ENCODE data around the gene USP47. TPM values are rescaled to one million over a fixed set of nuclear protein-coding genes. Genes with fewer than 3 reads are reported as not detected.

USP47 gene
- total RNA-seq, 1 experiment from 2014 or later: 33.5 TPM

DNA sequence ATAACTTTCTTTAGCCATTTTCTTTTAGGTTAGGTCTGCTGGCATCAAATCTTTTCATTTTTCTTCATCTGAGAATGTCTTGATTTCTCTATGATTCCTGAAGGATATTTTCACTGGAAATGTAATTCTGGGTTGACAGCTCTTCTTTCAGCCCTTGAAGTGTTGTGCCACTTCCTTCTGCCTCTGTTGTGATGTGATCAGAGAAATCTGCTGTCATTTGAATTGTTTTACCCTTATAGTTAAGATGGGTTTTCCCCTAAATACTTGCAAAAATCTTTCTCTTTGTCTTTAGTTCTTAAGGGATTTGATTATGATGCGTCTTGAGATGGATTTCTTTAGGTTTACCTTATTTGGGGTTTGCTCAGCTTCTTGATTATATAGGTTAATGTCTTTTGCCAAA is 23.0 kb downstream of the USP47 start:
- no peak for DNase-seq (ENCODE audit: extremely low read depth, low read depth)

DNA sequence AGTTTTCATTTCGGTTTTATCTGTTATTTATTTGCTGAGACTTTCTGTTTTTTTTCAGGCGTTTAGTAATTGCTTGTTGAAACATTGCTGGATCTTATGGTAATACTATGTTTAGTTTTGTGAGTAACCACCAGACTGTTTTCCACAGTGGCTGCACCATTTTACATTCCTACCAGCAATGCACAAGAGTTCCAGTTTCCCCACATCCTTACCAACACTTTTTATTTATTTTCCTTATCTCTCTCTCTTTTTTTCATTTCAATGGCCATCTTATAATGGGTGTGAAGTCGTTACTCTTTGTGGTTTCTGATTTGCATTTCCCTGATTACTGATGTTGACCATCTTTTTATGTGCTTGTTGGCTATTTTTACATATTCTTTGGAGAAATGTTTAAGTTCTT is 23.7 kb downstream of the USP47 start:
- DNase-seq (ENCODE audit: extremely low read depth, low read depth): no peak

DNA sequence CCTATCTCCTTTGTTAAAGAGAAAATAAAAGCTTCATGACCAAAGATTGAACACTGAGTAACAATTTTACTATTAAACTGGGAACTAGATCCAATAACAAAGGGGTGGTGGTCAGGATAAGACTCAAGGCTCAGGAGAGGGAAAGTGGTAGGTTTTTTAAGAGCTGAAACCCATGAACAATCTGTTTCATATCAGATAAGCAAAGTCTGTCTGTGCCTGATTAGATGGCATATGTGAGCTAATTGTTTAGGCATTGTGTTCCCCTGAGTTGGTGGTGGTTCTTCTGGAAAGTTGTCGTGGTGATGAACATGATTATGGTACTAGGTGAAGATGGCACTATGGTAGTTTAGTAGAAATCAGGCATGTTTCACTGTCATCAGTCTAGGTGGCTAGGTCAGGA is 24.4 kb downstream of the USP47 start:
- DNase-seq (ENCODE audit: extremely low read depth, low read depth): no peak

DNA sequence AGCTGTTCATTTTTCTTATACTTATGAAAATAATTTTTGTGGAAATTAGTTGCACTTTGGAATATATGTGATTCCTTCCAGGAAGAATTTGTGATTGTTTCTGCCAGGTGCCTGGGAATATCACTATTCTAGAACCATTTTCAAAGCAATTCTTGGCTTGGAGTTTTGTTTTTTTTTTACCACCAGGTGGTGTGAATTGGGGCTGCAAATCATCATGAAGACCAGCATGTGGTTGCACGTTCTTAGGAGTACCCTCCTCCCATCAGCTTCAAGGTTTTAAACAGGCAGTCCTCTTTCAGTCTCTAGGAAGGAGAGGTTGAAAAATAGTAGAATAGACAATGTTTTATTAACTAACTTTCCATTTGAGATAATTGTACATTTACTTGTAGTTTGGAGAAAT is 25.9 kb downstream of the USP47 start:
- DNase-seq (ENCODE audit: extremely low read depth, low read depth): no peak

DNA sequence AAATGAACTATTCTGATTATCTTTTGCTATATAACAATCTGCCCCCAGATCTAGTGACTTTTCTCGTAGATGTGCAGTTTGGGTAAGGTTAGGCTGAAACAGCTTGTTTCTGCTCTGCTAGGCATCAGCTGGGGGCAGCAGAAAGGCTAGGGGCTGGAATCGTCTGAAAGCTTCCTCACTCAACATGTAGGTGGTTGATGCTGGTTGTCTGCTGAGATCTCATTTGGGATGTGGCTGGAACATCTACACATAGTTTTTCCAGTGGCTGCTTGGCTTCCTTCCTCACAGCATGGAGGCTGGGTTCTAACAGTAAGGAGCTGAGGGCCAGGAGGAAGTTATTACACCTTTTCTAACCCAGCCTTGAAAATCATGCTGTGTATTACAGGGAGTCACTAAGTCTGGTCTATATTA is 30.2 kb downstream of the USP47 start:
- DNase-seq (ENCODE audit: extremely low read depth, low read depth): no peak

DNA sequence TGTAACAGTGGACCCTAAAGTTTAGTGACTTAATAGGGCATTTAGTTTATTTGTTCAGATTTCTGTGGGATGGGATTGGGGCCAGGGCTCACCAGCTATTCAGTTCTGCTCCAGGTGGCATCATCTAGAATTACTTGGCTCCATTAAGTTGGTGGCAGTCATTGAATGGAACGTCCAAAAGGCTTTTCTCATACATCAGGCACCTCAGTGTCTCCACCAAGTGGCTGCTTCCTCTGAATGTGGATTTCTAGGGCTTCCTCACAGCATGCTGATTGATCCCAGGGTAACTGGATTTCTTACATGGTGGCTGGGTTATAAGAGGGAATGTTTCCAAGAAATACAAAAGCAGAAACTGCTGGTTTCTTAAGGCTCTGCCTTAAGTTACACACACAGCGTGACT is 34.7 kb downstream of the USP47 start:
- no peak for DNase-seq (ENCODE audit: extremely low read depth, low read depth)

DNA sequence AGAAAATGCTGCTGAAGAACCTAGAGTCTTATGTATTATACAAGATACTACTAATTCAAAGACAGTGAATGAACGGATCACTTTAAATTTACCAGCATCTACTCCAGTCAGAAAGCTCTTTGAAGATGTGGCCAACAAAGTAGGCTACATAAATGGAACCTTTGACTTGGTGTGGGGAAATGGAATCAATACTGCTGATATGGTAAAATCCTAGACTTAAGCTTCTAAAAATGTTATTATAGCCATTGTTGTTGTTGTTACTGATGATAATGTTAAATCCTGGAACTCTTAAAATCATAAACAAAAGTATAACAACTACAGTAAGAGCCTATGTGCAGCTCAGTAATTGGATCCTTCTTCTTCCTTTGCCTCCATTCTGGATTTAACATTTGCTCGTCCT is 38.4 kb downstream of the USP47 start:
- DNase-seq (ENCODE audit: extremely low read depth, low read depth): no peak

DNA sequence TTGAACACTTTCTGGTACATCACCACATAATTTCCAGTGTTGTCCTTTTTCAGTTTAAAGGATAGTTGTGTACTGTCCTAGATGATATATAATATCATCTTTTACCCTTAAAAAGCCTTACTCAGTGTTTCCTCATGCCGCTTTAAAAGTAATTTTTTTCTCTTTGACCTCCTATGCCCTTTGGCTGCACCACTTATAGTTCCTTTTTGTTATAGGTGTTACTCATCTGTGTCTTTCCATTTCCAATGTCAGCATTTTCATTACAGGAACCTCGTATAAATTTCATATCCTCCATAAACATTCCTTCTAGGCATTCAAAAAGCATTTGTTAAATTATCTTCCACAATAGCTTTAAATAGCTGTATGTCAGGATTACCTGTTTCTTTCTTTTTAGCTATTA is 40.8 kb downstream of the USP47 start:
- DNase-seq (ENCODE audit: extremely low read depth, low read depth): no peak

DNA sequence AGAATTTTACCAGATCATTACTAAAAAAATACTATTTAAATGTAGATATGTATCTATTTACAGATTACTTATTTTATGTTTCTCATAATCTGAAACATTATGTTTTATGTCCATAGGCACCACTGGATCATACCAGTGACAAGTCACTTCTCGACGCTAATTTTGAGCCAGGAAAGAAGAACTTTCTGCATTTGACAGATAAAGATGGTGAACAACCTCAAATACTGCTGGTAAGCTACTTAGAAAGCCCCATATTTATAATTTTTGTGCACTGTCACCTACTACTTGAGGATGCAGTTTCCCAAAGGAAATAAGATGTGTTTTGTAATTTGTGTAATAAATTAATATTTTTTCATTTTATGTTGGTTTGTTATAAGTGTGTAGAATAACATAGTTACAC is 42.6 kb downstream of the USP47 start:
- no peak for DNase-seq (ENCODE audit: extremely low read depth, low read depth)

DNA sequence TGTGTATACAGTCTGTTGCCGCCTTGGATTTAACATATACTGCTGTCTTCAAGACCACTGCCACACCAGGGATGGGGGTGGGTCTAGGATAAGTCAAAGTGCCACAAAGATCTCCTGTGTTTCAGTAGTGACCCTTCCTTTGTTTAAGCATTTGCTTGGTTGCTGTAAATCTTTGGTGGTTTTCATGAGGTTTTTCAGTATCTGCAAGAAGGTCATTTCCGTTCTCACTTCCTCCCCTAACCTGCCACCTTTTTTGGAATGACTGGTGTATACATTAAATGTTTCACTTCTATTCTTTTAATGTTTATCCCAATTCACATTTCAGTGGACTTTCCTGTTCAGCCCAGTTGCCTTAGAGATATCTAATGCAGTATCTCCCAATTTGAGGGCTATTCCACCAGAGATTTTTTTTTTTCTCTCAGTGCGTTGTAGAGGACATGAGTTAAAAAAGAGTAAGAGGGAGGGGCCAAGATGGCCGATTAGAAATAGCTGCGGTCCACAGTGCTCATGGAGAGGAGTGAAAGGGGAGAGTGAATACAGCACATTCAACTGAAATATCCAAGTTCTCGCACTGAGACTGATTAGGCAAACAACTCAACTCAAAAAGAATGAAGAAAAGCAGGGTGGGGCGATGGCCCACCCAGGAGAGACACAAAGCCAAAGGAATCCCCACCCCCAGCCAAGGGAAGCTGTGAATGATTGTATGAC is 43.2 kb downstream of the USP47 start:
- DNase-seq (ENCODE audit: extremely low read depth, low read depth): no peak

DNA sequence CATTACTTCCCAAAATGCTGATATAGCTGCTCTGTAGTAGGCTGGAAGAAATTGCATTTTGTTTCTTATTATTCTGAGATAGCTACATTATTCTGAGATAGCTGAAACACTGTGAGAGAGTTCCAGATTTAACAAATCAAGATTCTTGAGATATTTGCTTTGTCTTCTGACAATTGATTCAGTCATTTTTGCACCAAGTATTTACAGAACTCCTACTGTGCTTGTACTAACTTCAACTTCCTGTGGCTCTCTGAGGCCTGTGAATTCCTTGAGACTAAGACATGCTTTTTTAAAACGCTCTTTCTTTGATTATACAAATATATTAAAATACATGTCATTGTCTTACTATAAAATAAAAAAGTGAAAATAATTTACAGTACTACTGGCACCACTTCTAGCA is 52.7 kb downstream of the USP47 start:
- no peak for DNase-seq (ENCODE audit: extremely low read depth, low read depth)

DNA sequence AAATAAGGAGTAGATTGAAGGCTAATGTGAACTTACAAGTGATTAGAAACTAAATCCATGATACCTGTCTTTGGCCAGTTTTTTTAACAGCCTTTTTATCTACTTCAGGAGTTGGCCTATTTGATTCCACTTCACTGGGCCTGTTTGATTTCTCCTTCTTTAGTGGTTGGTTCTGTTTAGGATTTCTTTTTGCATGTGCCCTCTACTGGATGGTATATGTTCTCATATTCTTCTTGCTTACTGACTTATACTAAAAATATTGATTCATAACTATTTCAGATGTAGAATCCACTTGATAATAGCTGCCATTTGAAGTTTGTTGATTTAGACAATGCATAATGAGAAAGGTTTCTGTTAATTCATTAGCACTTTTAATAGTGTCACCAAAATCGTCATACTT is 53.9 kb downstream of the USP47 start:
- no peak for DNase-seq (ENCODE audit: extremely low read depth, low read depth)

DNA sequence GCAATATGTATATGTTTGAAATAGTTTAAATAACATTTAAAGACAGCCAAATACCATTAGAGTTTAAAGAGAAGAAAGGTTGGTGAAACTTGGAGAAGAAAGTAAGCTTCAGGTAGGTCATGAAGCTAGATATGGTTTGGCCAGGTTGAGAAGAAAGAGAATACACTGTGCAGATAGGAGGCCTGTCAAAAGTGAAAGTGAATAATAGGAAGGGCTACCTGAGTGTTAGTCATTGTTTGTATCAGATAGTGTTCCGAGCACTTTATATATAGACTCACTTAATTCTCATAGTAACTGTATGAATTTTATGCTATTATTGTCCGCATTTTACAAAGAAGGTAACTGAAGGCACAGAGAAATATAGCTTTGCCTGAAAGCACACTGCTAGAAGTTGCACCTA is 56.9 kb downstream of the USP47 start:
- no peak for DNase-seq (ENCODE audit: extremely low read depth, low read depth)

DNA sequence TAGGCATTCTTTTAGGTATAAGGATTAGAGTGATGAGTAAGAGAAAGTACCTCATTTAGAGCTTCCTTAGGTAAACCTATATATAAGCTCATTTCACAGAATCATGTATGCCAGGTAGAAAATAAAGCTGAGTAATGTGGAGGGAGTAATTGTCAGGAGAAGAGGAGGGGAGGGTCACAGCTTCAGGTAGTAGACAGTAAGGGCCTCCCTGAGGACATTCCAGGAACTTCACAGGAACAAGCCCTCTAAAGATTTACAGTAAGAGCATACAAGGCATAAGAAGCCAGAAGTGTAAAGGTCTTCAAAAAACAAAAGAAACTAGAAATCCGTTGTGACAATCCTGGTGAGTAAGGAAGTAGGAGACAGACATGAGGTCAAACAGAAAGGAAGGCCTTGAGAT is 57.6 kb downstream of the USP47 start:
- DNase-seq (ENCODE audit: extremely low read depth, low read depth): no peak

DNA sequence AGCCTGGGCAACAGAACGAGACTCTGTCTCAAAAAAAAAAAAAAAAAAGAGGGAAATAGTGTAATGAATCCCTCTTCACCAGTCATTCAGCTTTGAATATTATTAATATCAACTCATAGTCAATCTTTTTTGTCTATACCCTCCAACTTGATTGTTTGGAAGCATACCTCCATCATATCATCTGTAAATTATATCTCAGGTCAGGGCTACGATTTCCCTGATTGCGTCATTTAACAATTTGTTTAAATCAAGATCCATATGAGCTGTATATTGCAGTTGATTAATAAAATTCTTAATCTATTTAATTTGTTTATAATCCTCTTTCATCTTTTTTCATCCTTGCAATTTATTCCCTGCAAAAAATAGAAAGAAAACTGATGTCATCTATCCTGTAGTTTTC is 60.2 kb downstream of the USP47 start:
- no peak for DNase-seq (ENCODE audit: extremely low read depth, low read depth)

DNA sequence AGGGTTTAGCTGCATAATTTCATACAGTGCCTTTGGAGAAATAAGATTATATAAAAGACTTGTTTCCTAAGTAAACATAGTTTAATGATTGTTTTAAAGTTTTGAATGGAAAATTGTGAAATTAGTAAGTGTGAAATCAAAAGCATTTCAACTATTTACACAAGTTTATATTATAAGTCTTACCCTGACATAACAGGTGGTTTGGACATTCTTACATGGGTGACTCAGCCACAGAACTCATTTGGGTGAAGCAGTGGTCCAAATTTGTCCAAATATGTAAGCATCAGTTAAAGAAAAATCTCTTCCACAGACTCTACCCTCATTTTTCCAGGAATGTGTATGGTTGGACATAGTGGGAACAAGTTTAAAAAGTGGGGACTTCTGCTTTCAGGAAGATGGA is 68.0 kb downstream of the USP47 start:
- no peak for DNase-seq (ENCODE audit: extremely low read depth, low read depth)

DNA sequence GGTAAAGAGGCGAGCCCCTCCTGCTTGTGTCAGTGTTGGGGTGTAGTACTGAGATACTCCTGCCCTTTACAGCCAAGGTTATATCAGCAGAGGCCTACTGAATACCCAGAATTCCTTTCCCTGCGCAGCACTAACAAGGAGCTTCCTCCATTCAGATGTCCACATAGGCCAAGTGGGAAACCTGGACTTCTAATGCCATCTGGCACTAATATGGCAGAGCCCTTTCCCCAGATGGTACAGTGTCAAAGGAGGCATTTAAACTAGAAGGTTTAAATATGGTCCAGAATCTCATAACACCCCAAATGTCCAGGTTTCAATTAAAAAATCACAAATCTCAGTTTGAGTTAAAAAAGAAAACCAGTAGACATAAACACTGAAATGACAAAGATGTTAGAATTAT is 68.8 kb downstream of the USP47 start:
- DNase-seq (ENCODE audit: extremely low read depth, low read depth): no peak

DNA sequence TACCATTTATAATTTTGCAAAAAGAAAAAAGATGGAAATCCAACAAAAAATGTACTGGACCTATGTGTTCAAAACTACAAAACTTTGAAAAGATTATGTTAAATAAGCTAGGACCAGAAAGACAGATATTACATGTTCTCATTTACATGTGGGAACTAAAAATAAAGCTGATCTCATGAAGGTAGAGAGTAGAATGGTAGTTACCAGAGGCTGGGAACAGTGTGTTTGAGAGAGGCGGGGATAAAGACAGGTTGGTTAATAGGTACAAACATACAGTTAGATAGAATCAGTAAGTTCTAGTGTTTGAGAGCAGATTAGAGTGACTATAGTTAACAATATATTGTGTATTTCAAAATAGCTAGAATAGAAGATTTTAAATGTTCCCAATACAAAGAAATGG is 71.6 kb downstream of the USP47 start:
- no peak for DNase-seq (ENCODE audit: extremely low read depth, low read depth)

DNA sequence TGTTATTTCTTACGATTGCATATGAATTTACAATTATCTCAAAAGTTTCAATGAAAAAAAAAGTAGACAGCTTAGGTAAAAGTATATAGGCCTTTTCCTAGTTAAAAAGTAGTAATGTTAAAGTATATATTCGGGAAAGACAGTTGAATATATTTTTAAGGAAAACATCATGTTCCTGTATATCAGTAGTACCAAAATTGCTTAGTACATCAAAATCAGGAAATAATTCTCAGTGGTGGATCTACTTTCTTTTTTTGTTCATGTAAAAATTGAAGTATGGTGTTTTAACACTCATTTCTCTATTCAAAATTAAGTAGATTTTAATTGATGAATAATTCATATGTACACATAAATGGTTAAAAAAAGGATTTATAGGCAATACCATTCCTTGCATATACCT is 73.9 kb downstream of the USP47 start:
- DNase-seq (ENCODE audit: extremely low read depth, low read depth): no peak

DNA sequence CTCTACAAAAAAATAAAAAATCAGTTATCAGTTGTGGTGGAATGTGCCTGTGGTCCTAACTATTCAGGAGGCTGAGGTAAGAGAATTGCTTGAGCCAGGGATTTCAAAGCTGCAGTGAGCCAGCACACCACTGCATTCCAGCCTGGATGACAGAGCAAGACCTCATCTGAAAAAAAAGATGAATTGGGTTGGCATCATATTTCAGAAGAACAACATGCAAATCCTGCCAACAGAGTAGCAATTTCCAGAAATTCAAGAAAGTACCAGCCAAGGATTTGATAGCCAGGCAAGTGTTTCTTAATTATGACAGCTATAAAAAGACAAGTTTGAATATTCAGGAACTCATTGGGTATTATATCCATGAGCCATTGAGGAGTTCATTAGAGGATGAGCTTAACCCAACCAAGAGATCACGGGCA is 75.2 kb downstream of the USP47 start:
- no peak for DNase-seq (ENCODE audit: extremely low read depth, low read depth)

DNA sequence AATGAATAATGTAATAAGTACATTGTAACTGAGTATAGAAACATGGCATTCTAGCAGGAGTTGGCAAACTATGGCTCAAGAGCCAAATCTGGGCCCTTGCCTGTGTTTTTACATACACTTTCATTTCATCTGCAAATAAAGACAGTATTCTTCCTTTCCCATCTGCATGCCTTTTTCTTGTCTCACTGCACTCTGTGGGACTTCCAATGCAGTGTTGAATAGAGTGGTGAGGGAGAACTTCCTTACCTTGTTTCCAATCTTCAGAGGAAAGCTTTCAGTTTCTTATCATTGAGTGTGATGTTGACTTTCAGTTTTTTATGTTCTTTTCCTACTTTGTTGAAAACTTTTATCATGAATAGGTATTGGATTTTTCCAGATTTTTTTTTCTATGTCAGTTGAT is 82.1 kb downstream of the USP47 start:
- DNase-seq (ENCODE audit: extremely low read depth, low read depth): no peak

DNA sequence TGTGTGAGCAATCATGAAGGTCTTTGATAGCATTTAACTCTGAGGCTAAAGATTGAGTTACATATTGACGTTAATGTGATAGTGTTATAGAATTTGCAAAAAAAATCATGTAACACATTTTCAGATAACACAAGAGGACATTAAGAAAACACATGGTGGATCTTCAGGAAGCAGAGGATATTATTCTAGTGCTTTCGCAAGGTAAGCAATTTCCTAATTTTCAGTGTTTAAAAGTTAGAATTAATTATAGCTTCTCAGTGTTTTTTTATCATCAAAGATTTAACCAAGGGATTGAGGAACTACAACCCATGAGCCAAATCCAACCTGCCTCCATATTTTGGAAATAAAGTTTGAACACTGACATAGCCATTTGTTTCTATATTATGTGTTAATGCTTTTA is 88.1 kb downstream of the USP47 start:
- no peak for DNase-seq (ENCODE audit: extremely low read depth, low read depth)

DNA sequence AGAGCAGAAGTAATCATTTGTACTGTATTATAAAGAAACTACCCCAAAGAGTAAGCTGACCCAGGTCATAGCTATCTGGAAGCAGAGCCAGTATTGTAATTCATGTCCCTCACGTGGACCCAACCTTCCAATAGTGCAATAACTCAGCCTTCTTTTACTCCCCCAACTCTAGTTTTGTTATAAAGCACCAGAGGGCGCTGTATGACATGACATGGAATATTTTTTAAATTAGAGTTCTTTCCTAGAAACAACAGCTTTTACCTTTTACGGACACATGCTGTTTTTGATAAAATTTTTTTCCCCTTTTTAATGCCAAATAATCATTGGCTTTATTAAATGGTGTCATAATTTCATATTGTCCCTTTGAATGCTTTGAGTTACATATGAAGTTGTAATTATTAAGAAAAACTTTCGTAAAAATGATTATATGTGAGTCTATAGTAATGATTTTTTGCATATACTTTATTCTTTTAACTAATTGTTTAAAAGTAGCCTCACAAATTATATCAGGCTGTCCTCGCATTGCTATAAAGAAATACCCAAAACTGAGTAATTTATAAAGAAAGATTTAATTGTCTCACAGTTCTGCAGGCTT is 89.8 kb downstream of the USP47 start:
- peak; percentile 46 for DNase-seq (ENCODE audit: extremely low read depth, low read depth)

Measured in NCI-H460 (cell line).